ENCODE results near the gene CPEB3. TPM values are rescaled to one million over a fixed set of nuclear protein-coding genes. Genes with fewer than 3 reads are reported as not detected.
A peak's percentile ranks its signal among the peaks of the same experiment; 100 is the strongest.

CPEB3 gene
- total RNA-seq, 1 donor from 2014 or later = 2.2 TPM

DNA sequence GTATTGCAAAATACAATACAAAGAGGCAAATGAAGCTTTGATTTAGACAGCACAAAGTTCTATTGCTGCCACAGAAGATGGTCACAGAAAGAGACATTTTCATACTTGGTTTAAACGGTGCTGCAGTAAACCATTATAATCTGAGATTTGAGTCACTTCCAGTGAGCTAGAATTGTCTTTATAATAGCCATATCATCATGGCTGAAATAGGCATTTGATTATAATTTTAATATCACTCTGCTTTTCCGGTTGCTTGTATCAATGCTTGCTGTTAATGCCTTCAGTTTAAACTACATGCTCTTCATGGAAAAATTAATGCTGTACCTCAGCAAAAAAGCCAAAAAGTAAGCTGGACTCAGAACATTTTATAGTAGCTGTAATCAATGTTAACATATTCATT, 48.5 kb downstream of the CPEB3 start:
- peaks cover 40% of the 10 kb centered on the region for H3K27me3 ChIP-seq
- H3K27ac ChIP-seq = no peak overlapping the region
- H4K20me1 ChIP-seq (ENCODE audit: low read depth) = peaks cover 20% of the 10 kb centered on the region
- H2AFZ ChIP-seq (replicated peaks) = no peak overlapping the region
- H3K4me1 ChIP-seq = peaks cover 16% of the 10 kb centered on the region
- Mint-ChIP-seq H3K36me3 (no peaks in the 10 kb centered on the region), H3K27ac (no peak overlapping the region), H3K9me3 (no peaks in the 10 kb centered on the region), H3K27me3 (ENCODE audit: insufficient read depth, low read depth) (peaks cover 24% of the 10 kb centered on the region), H3K4me1 (peaks cover 26% of the 10 kb centered on the region), H3K4me3 (peak overlapping the region; percentile 75)
- no peaks in the 10 kb centered on the region for H3K9me3 ChIP-seq (ENCODE audit: low read depth)
- no peak for DNase-seq (ENCODE audit: low spot score)
- H3K9ac ChIP-seq = no peak overlapping the region
- peaks cover 24% of the 10 kb centered on the region for H3F3A ChIP-seq (ENCODE audit: low read depth)
- H3K4me2 ChIP-seq = no peak overlapping the region
- no peaks in the 10 kb centered on the region for H3K79me2 ChIP-seq (ENCODE audit: low read depth)
- no peak overlapping the region for H3K4me3 ChIP-seq
- TF ChIP-seq, protein P1, sequence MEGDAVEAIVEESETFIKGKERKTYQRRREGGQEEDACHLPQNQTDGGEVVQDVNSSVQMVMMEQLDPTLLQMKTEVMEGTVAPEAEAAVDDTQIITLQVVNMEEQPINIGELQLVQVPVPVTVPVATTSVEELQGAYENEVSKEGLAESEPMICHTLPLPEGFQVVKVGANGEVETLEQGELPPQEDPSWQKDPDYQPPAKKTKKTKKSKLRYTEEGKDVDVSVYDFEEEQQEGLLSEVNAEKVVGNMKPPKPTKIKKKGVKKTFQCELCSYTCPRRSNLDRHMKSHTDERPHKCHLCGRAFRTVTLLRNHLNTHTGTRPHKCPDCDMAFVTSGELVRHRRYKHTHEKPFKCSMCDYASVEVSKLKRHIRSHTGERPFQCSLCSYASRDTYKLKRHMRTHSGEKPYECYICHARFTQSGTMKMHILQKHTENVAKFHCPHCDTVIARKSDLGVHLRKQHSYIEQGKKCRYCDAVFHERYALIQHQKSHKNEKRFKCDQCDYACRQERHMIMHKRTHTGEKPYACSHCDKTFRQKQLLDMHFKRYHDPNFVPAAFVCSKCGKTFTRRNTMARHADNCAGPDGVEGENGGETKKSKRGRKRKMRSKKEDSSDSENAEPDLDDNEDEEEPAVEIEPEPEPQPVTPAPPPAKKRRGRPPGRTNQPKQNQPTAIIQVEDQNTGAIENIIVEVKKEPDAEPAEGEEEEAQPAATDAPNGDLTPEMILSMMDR (IDR thresholded peaks at IDR 0.05) = no peak
- no peak for TF ChIP-seq EZH2 (IDR thresholded peaks at IDR 0.05)
- TF ChIP-seq EZH2phosphoT487 (IDR thresholded peaks at IDR 0.05) = no peak
- no peaks in the 10 kb centered on the region for H3K36me3 ChIP-seq

DNA sequence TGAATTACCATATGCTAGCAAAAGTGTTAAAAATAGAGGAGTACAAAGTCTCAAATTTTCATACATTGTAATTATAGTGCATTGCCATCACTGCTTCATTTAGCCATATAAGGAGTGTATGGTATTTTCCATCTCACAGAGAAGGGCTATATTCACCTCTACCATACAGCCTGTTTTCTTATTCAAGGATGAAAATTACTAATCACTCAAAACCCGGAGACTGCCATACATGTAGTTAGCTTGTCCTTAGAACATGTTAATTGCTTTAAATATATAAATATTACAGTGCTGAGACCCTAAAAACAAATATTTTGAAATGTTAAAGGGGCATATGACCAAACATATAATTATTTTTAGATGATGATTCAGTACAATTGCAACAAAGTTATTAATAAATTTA, 49.4 kb downstream of the CPEB3 start:
- H3K27me3 Mint-ChIP-seq (ENCODE audit: insufficient read depth, low read depth) = peaks cover 26% of the 10 kb centered on the region
- no peaks in the 10 kb centered on the region for H3K9me3 ChIP-seq (ENCODE audit: low read depth)
- H3K4me3 ChIP-seq = peak overlapping the region; percentile 67
- H3K4me2 ChIP-seq = peak overlapping the region; percentile 94
- peaks cover 26% of the 10 kb centered on the region for H3K4me1 Mint-ChIP-seq
- no peak overlapping the region for H3K27ac ChIP-seq
- H4K20me1 ChIP-seq (ENCODE audit: low read depth) = peaks cover 23% of the 10 kb centered on the region
- H3K9ac ChIP-seq = no peak overlapping the region
- no peaks in the 10 kb centered on the region for H3K36me3 Mint-ChIP-seq
- no peaks in the 10 kb centered on the region for H3K79me2 ChIP-seq (ENCODE audit: low read depth)
- H3F3A ChIP-seq (ENCODE audit: low read depth) = peaks cover 24% of the 10 kb centered on the region
- TF ChIP-seq EZH2phosphoT487 (IDR thresholded peaks at IDR 0.05) (no peak), EZH2 (IDR thresholded peaks at IDR 0.05) (no peak)
- TF ChIP-seq, protein P1 (IDR thresholded peaks at IDR 0.05) = no peak
- H3K27me3 ChIP-seq = peaks cover 48% of the 10 kb centered on the region
- H2AFZ ChIP-seq (replicated peaks) = peak overlapping the region; percentile 50
- H3K9me3 Mint-ChIP-seq = no peaks in the 10 kb centered on the region
- H3K36me3 ChIP-seq = no peaks in the 10 kb centered on the region
- no peak for DNase-seq (ENCODE audit: low spot score)
- H3K4me1 ChIP-seq = peaks cover 16% of the 10 kb centered on the region
- peak overlapping the region; percentile 86 for H3K4me3 Mint-ChIP-seq
- H3K27ac Mint-ChIP-seq = no peak overlapping the region

DNA sequence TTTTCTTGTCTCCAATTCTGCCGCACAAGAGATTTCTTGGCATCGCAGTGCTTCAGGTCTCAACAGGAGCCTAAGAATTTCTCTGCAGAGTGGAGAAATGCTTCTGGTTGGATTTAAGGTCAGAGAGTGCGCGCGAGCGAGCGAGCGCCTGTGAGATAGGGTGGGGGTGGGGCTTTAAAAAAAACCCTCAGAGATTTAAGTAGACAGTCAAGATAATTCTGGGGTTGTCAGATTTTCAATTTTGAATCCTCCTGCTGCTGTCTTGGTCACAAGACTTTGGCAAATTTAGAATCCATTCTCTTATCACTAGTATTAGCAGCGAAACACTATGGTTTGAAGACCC, 49.7 kb downstream of the CPEB3 start:
- DNase-seq (ENCODE audit: low spot score) = peak; percentile 79
- H3K4me3 Mint-ChIP-seq = peak overlapping the region; percentile 86
- Histone ChIP-seq H3K79me2 (ENCODE audit: low read depth) (no peaks in the 10 kb centered on the region), H3K36me3 (no peaks in the 10 kb centered on the region), H3F3A (ENCODE audit: low read depth) (peaks cover 24% of the 10 kb centered on the region), H2AFZ (replicated peaks) (peak overlapping the region; percentile 50), H3K4me1 (peaks cover 16% of the 10 kb centered on the region), H4K20me1 (ENCODE audit: low read depth) (peaks cover 23% of the 10 kb centered on the region), H3K9me3 (ENCODE audit: low read depth) (no peaks in the 10 kb centered on the region), H3K27ac (peak overlapping the region; percentile 51), H3K27me3 (peaks cover 48% of the 10 kb centered on the region), H3K9ac (no peak overlapping the region), H3K4me3 (peak overlapping the region; percentile 67), H3K4me2 (peak overlapping the region; percentile 94)
- TF ChIP-seq EZH2 (IDR thresholded peaks at IDR 0.05) (no peak), EZH2phosphoT487 (IDR thresholded peaks at IDR 0.05) (no peak)
- TF ChIP-seq, protein P1 (IDR thresholded peaks at IDR 0.05) = no peak
- H3K9me3 Mint-ChIP-seq = no peaks in the 10 kb centered on the region
- no peak overlapping the region for H3K27ac Mint-ChIP-seq
- H3K27me3 Mint-ChIP-seq (ENCODE audit: insufficient read depth, low read depth) = peaks cover 26% of the 10 kb centered on the region
- no peaks in the 10 kb centered on the region for H3K36me3 Mint-ChIP-seq
- peaks cover 26% of the 10 kb centered on the region for H3K4me1 Mint-ChIP-seq

Data from neural progenitor cell (in vitro differentiated cells).